IPS DF 6.9 (cell line): ENCODE results near the gene CASP2.
A peak's percentile ranks its signal among the peaks of the same experiment; 100 is the strongest.
"Not testable (repeated sequence)": the region's sequence is repeated elsewhere in the genome, so short reads cannot be mapped to it uniquely, and the experiment has no call there.

ENCODE experiments used
- DNase-seq: peaks from one replicate; pipeline ENCODE4 v3.0.0-alpha.2; 2013; ENCODE audit warnings: low read depth, low spot score
- H3K27ac ChIP-seq: one replicate; pipeline ENCODE4 v1.5.1; 2013; ENCODE audit warnings: low read length, control low read depth
- H3K27me3 ChIP-seq: 2 replicates; pipeline ENCODE4 v1.6.1; 2013; ENCODE audit warnings: mild to moderate bottlenecking, low read length; ENCODE audit not compliant: control insufficient read depth, insufficient read depth
- H3K36me3 ChIP-seq: 2 replicates; pipeline ENCODE4 v1.6.1; 2013; ENCODE audit warnings: low read length; ENCODE audit not compliant: control insufficient read depth, insufficient read depth
- H3K4me1 ChIP-seq: 2 replicates; pipeline ENCODE4 v1.6.1; 2013; ENCODE audit warnings: low read length; ENCODE audit not compliant: control insufficient read depth, insufficient read depth
- H3K4me3 ChIP-seq: 2 replicates; pipeline ENCODE4 v1.5.1; 2013; ENCODE audit warnings: mild to moderate bottlenecking, low read length
- H3K9me3 ChIP-seq: 2 replicates; pipeline ENCODE4 v1.6.1; 2013; ENCODE audit warnings: low read length, inconsistent platforms; ENCODE audit not compliant: control insufficient read depth, insufficient read depth
- WGBS: extraction: QIAGEN DNeasy Blood & Tissue Kit; methylation state at CpG from one replicate; pipeline ENCODE4 v1.1.7; 2013; ENCODE audit warnings: mixed read lengths, missing lambda C conversion rate; ENCODE audit not compliant: insufficient read length, insufficient coverage; 5-methylcytosine and 5-hydroxymethylcytosine counted together

Gene CASP2

DNA sequence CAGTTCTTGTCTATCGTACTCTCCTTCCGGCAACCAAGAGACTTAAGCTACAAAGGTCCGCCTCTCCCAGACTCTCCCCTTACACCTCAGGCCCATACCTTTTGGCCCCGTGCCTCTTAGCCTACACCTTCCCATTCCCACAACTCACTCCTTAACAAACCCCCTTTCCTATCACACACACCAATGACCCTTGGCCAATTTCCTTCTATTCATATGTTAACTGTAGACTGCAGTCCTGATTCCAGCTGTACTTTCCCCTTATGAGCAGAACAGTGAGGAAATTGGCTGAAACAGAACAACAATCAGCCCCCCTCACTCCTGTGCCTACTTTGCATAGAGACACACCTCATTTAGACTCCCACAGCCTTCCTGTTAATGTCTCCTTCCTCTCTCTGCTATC lies 4.8 kb upstream of the CASP2 start:
- Histone ChIP-seq H3K4me3 (no peak overlapping the region), H3K36me3 (no peaks in the 10 kb centered on the region), H3K27ac (no peak overlapping the region), H3K4me1 (peaks cover 7% of the 10 kb centered on the region; the same call in 1 of the 2 replicates), H3K9me3 (no peaks in the 10 kb centered on the region), H3K27me3 (peaks cover 6% of the 10 kb centered on the region; the same call in 1 of the 2 replicates)
- no peak for DNase-seq
- 100% methylated on average over 1 of the region's 4 CpGs for WGBS

DNA sequence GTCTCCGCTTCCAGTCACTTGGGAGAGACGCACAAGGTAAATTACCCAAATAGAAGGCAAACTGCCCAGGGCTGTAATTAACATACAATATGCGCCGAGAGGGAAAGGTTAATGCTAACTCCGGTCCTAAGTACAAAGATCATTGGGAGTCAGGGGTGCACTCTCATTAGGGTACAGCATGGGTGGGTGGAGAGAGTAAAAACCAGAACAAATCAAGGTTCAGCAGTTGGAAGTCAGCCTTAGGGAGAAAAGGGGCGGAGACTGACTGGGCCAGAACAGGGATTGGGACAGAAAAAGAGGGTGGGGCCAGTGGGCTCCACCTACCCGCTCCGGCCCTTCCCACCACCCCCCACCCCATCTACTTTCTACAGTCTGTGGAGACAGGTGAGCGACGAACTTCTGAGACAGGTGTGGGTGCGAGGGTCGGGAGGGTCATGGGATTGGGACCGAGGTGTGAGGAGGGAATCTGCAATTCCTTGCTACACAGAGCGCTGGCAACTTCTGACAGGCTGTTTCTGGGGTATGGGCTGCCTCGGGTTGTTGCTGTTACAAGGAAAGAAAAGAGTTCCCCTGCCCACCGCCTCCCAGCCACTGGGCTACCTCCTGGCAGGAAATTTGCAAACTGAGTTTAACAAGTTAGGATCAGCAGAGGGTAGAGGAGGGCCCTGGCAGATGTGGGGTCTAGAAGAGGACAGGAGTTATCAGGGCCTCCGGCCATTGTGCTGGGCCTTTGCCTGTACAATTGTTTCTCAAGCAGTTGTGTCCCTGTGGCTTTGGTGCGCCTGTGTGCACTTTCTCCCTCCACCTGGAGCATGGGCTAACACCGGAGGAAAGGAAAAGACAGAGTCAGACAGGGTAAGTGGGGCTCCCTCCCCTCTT lies 3.3 kb upstream of the CASP2 start, which contains the start of gene TMEM139:
Gene TMEM139, plus strand, starts transcription at position 368 of the 879 bp plus-strand sequence. CDS start 1,000 bp downstream, outside the sequence.
- H3K27ac ChIP-seq: no peak within 1 kb of the TSS
- no peak within 1 kb of the TSS for H3K4me3 ChIP-seq
- H3K36me3 ChIP-seq: no peaks in the 10 kb centered on the region
- H3K4me1 ChIP-seq: peaks cover 7% of the 10 kb centered on the region; the same call in 1 of the 2 replicates
- peak; percentile 57 for DNase-seq
- H3K27me3 ChIP-seq: peaks cover 6% of the 10 kb centered on the region; the same call in 1 of the 2 replicates
- WGBS: no CpG with 5 or more reads among the region's 19 CpGs
- no peaks in the 10 kb centered on the region for H3K9me3 ChIP-seq

DNA sequence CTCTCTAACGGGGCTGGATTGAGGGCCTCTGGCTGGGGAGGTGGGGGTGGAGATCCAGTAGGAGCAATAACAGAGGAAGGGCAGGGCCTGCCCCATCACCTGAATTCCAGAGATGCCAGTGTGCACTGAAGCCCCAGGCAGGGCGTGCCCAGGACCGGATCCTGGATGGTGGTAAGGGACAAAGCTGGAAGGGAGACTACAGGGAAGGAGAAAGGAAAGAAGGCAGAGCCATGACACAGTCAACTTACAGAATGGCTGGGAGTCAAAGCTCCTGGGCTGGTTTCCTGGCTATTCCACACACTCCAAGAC lies 2.7 kb upstream of the CASP2 start:
- Histone ChIP-seq H3K4me1 (peaks cover 7% of the 10 kb centered on the region; the same call in 1 of the 2 replicates), H3K4me3 (no peak overlapping the region), H3K27me3 (peaks cover 6% of the 10 kb centered on the region; the same call in 1 of the 2 replicates), H3K36me3 (no peaks in the 10 kb centered on the region), H3K27ac (no peak overlapping the region), H3K9me3 (no peaks in the 10 kb centered on the region)
- no CpG with 5 or more reads among the region's 3 CpGs for WGBS
- DNase-seq: no peak

DNA sequence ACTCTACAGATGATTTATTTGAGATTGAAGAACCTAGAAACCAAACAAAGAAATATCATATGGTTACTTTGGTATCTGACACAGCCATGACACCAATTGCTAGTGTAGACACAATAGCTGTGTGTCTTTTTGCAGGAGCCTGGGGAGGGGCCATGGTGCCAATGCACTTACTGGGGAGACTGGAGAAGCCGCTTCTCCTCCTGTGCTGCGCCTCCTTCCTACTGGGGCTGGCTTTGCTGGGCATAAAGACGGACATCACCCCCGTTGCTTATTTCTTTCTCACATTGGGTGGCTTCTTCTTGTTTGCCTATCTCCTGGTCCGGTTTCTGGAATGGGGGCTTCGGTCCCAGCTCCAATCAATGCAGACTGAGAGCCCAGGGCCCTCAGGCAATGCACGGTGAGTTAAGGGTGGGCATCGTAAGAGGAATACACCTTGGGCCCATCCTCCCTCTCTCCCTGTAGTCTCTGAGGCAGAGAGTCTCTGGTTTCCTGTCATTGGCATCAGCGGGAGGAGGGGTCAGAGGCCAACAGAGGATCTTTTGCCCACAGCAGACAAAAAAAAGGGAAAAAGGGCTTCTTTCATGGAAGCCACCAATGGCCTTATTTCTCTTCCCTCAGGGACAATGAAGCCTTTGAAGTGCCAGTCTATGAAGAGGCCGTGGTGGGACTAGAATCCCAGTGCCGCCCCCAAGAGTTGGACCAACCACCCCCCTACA lies 2.2 kb upstream of the CASP2 start:
- H3K27ac ChIP-seq: no peak overlapping the region
- no peaks in the 10 kb centered on the region for H3K9me3 ChIP-seq
- no peaks in the 10 kb centered on the region for H3K36me3 ChIP-seq
- H3K4me1 ChIP-seq: peaks cover 7% of the 10 kb centered on the region; the same call in 1 of the 2 replicates
- H3K27me3 ChIP-seq: peaks cover 6% of the 10 kb centered on the region; the same call in 1 of the 2 replicates
- DNase-seq: no peak
- no CpG with 5 or more reads among the region's 11 CpGs for WGBS
- no peak overlapping the region for H3K4me3 ChIP-seq

DNA sequence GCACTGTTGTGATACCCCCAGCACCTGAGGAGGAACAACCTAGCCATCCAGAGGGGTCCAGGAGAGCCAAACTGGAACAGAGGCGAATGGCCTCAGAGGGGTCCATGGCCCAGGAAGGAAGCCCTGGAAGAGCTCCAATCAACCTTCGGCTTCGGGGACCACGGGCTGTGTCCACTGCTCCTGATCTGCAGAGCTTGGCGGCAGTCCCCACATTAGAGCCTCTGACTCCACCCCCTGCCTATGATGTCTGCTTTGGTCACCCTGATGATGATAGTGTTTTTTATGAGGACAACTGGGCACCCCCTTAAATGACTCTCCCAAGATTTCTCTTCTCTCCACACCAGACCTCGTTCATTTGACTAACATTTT lies 1.6 kb upstream of the CASP2 start:
- DNase-seq: no peak
- no peaks in the 10 kb centered on the region for H3K36me3 ChIP-seq
- H3K27ac ChIP-seq: no peak overlapping the region
- no peak overlapping the region for H3K4me3 ChIP-seq
- H3K9me3 ChIP-seq: no peaks in the 10 kb centered on the region
- H3K4me1 ChIP-seq: peaks cover 7% of the 10 kb centered on the region; the same call in 1 of the 2 replicates
- H3K27me3 ChIP-seq: peaks cover 6% of the 10 kb centered on the region; the same call in 1 of the 2 replicates
- WGBS: no CpG with 5 or more reads among the region's 6 CpGs

- Histone ChIP-seq H3K4me1 (peaks cover 7% of the 10 kb centered on the region; the same call in 1 of the 2 replicates), H3K9me3 (no peaks in the 10 kb centered on the region), H3K27ac (no peak overlapping the region), H3K4me3 (no peak overlapping the region), H3K27me3 (peaks cover 6% of the 10 kb centered on the region; the same call in 1 of the 2 replicates), H3K36me3 (peaks cover 3% of the 10 kb centered on the region; the same call in 1 of the 2 replicates)
- WGBS: no CpG with 5 or more reads among the region's 17 CpGs
- DNase-seq: no peak
Measured at GRCh38 chr7:143287339-143287934, 714 bp upstream of the CASP2 start.

DNA sequence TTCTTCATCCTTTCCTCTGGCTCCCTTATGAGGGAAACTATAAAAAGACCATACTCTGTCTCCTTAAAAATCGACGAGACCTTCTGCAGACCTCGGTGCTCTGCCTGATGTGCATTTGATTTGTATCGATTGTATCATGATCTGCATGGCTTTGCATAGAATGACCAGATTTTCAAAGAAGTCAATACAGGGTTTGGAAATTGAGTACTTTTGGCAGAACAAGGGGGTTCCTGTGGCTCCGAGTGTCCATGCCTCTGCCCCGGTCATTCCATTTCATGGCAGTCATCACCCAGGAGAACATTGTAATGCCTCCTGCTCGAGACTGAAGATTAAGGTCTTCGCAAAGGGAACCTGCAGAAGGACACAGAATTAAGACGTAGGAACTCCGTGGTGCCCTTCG lies 685 bp downstream of the CASP2 start:
- peaks cover 6% of the 10 kb centered on the region; the same call in 1 of the 2 replicates for H3K4me1 ChIP-seq
- WGBS: no CpG with 5 or more reads among the region's 11 CpGs
- peaks cover 6% of the 10 kb centered on the region; the same call in 1 of the 2 replicates for H3K27me3 ChIP-seq

DNA sequence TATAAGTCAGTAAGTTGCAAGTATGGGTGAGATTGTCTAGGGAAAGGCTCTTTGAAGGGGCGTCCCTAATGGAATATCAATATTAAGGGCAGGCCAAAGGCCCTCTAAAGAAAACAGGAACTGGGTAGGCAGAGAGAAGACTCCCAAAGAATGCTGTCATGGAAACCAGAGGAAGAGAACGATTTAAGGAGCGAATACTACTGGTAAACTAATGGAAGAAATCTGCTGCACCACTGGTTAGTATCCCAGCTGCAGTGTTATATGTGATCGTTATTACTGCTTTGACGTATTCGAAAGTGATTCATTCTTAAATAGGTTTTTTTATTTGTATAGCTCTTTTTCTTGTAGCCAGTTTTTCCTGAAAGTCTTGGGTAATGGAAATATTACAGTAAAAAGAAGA lies 1.3 kb downstream of the CASP2 start:
- H3K36me3 ChIP-seq: peaks cover 14% of the 10 kb centered on the region; the same call in 1 of the 2 replicates
- H3K4me3 ChIP-seq: peak overlapping the region; percentile 62; the same call in 1 of the 2 replicates
- H3K27ac ChIP-seq: no peak overlapping the region
- no CpG with 5 or more reads among the region's 6 CpGs for WGBS
- no peaks in the 10 kb centered on the region for H3K9me3 ChIP-seq
- DNase-seq: no peak
- H3K4me1 ChIP-seq: peaks cover 5% of the 10 kb centered on the region; the same call in 1 of the 2 replicates
- peaks cover 6% of the 10 kb centered on the region; the same call in 1 of the 2 replicates for H3K27me3 ChIP-seq

More for the DNA sequence above, 685 bp downstream of the CASP2 start:
- no peaks in the 10 kb centered on the region for H3K9me3 ChIP-seq
- H3K4me3 ChIP-seq: peak overlapping the region; percentile 62; the same call in 1 of the 2 replicates
- no peak for DNase-seq
- no peak overlapping the region for H3K27ac ChIP-seq
- peaks cover 9% of the 10 kb centered on the region; the same call in 1 of the 2 replicates for H3K36me3 ChIP-seq

- not testable (repeated sequence) for H3K27me3 ChIP-seq, H3K27ac ChIP-seq, H3K4me3 ChIP-seq, H3K4me1 ChIP-seq, H3K9me3 ChIP-seq, DNase-seq
- peaks cover 19% of the 10 kb centered on the region; the same call in 1 of the 2 replicates for H3K36me3 ChIP-seq
- no CpG with 5 or more reads among the region's 4 CpGs for WGBS
Measured at GRCh38 chr7:143289888-143290287, 1.7 kb downstream of the CASP2 start.

GRCh38 chr7:143290293-143290692 lies 2.1 kb downstream of the CASP2 start:
- no peak for DNase-seq
- Histone ChIP-seq H3K9me3 (no peaks in the 10 kb centered on the region), H3K4me3 (no peak overlapping the region), H3K27me3 (peaks cover 6% of the 10 kb centered on the region; the same call in 1 of the 2 replicates), H3K4me1 (peaks cover 2% of the 10 kb centered on the region; the same call in 1 of the 2 replicates), H3K36me3 (peaks cover 19% of the 10 kb centered on the region; the same call in 1 of the 2 replicates), H3K27ac (no peak overlapping the region)
- WGBS: no CpG with 5 or more reads among the region's 4 CpGs
